Tibial nerve (tissue), 4 donors: Measurements from ENCODE around the gene ELP4. TPM values are rescaled to one million over a fixed set of nuclear protein-coding genes. Genes with fewer than 3 reads are reported as not detected.
A peak's percentile ranks its signal among the peaks of the same experiment; 100 is the strongest.

Source experiments
- DNase-seq, 2 donors: peaks; one replicate each; pipeline ENCODE4 v3.0.0-alpha.2; 2019; ENCODE audit warnings: low spot score in 2 of 2
- H3K27ac ChIP-seq, 4 donors: fragments of 200-600 bp; sonication (generic) in 3 of 4; one replicate each; pipeline ENCODE4 v1.5.1; 2017 to 2019; ENCODE audit warnings: mild to moderate bottlenecking in 1 of 4
- H3K27me3 ChIP-seq, 2 donors: fragments of 200-600 bp; sonication (generic) in 1 of 2; one replicate each; pipeline versions ENCODE4 v1.5.1 to v1.6.0; 2017 to 2019
- H3K36me3 ChIP-seq, 3 donors: fragments of 200-600 bp; sonication (generic); one replicate each; pipeline ENCODE4 v1.5.1; 2018 to 2019
- H3K4me1 ChIP-seq, 4 donors: fragments of 200-600 bp; sonication (generic) in 3 of 4; one replicate each; pipeline ENCODE4 v1.5.1; 2017 to 2019
- H3K4me3 ChIP-seq, 4 donors: fragments of 200-600 bp; sonication (generic) in 3 of 4; one replicate each; pipeline ENCODE4 v1.5.1; 2017 to 2019; ENCODE audit warnings: mild to moderate bottlenecking in 1 of 4, moderate library complexity in 1 of 4
- H3K9me3 ChIP-seq, 4 donors: fragments of 200-600 bp; sonication (generic) in 3 of 4; one replicate each; pipeline ENCODE4 v1.5.1; 2017 to 2019
- EP300 ChIP-seq, 2 donors: sonication (generic); formaldehyde crosslinking; IDR thresholded peaks; one replicate each; pipeline ENCODE4 v1.6.1; 2017; ENCODE audit warnings: antibody characterized with exemption in 2 of 2, mild to moderate bottlenecking in 1 of 2
- POLR2A ChIP-seq, 2 donors: fragments of 450-650 bp; IDR thresholded peaks; one replicate each; pipeline ENCODE4 v1.6.1; 2017; ENCODE audit warnings: antibody characterized with exemption in 2 of 2, mild to moderate bottlenecking in 2 of 2, moderate library complexity in 2 of 2
- WGBS, 2 donors: methylation state at CpG; one replicate each; pipeline ENCODE4 v1.1.5; 2018; 5-methylcytosine and 5-hydroxymethylcytosine counted together
- total RNA-seq, 4 donors: library from RNA; depleted of rRNA; stranded (reverse); fragments of >200 nt; gene quantifications; one replicate each; pipeline ENCODE4 v1.1.0, GENCODE V29; 2016
- TF ChIP-seq, protein P1 (sequence below), 5 experiments: fragments of 200-600 bp in 3 of 5; fragments of 450-650 bp in 2 of 5; sonication (generic) in 3 of 5; IDR thresholded peaks; one replicate each; pipeline ENCODE4 v1.5.1; 2016 to 2019; ENCODE audit warnings: antibody characterized with exemption in 5 of 5, mild to moderate bottlenecking in 3 of 5, moderate library complexity in 2 of 5

Gene ELP4
- total RNA-seq, 4 donors from 2014 or later: 19.2 to 32.1 (median 29.7) TPM

GRCh38 chr11:31805037-31805628 lies 295.6 kb downstream of the ELP4 start:
- Histone ChIP-seq H3K4me1 (peaks cover 0 to 55% (median 16%) of the 10 kb centered on the region in 4 donors), H3K27ac (no peak overlapping the region), H3K36me3 (no peaks in the 10 kb centered on the region), H3K27me3 (peaks cover 29 to 100% of the 10 kb centered on the region in 2 donors), H3K4me3 (peak overlapping the region in 1 of 4 donors; percentile 23), H3K9me3 (no peaks in the 10 kb centered on the region)
- no peak for TF ChIP-seq POLR2A (IDR thresholded peaks at IDR 0.05)
- TF ChIP-seq EP300 (IDR thresholded peaks at IDR 0.05): no peak
- no peak for DNase-seq
- 3 to 4% methylated on average over 13 to 49 of the region's 51 CpGs for WGBS, 2 donors

DNA sequence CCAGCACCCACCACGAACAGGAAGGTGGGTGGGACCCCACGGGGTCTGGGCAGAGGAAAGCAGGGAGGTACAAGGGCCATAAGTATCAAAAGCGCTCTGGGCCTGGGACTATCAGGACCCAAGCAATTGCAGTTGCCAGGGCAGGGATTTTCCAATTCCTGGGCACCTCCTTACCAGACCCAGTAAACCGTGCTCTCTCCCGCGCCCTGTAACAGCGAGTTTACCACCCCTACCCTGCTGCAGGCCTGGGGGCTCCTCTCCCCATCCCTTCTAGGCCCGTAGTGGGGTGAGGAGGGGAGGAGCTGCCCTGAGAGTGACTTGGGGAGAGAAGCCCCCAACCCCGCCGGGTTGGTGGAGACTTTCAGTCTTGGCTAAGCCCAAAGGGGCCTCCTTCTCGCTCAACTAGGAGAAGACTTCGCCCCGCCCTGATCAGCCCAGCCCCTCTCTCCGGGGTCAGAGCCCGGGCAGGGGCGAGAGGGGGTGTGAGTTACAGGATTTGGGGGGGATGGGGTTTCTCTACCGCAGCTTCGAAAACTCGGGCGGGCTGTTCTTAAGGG lies 296.1 kb downstream of the ELP4 start:
- Histone ChIP-seq H3K4me1 (peaks cover 0 to 56% (median 21%) of the 10 kb centered on the region in 4 donors), H3K27me3 (peaks cover 23 to 100% of the 10 kb centered on the region in 2 donors), H3K36me3 (no peaks in the 10 kb centered on the region), H3K4me3 (no peak overlapping the region), H3K9me3 (no peaks in the 10 kb centered on the region), H3K27ac (no peak overlapping the region)
- DNase-seq: peak in 1 of 2 donors; percentile 2
- WGBS, 2 donors: 4 to 8% methylated on average over 16 to 20 of the region's 20 CpGs
- TF ChIP-seq, protein P1, sequence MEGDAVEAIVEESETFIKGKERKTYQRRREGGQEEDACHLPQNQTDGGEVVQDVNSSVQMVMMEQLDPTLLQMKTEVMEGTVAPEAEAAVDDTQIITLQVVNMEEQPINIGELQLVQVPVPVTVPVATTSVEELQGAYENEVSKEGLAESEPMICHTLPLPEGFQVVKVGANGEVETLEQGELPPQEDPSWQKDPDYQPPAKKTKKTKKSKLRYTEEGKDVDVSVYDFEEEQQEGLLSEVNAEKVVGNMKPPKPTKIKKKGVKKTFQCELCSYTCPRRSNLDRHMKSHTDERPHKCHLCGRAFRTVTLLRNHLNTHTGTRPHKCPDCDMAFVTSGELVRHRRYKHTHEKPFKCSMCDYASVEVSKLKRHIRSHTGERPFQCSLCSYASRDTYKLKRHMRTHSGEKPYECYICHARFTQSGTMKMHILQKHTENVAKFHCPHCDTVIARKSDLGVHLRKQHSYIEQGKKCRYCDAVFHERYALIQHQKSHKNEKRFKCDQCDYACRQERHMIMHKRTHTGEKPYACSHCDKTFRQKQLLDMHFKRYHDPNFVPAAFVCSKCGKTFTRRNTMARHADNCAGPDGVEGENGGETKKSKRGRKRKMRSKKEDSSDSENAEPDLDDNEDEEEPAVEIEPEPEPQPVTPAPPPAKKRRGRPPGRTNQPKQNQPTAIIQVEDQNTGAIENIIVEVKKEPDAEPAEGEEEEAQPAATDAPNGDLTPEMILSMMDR (IDR thresholded peaks at IDR 0.05): no peak
- no peak for TF ChIP-seq POLR2A (IDR thresholded peaks at IDR 0.05)
- no peak for TF ChIP-seq EP300 (IDR thresholded peaks at IDR 0.05)

DNA sequence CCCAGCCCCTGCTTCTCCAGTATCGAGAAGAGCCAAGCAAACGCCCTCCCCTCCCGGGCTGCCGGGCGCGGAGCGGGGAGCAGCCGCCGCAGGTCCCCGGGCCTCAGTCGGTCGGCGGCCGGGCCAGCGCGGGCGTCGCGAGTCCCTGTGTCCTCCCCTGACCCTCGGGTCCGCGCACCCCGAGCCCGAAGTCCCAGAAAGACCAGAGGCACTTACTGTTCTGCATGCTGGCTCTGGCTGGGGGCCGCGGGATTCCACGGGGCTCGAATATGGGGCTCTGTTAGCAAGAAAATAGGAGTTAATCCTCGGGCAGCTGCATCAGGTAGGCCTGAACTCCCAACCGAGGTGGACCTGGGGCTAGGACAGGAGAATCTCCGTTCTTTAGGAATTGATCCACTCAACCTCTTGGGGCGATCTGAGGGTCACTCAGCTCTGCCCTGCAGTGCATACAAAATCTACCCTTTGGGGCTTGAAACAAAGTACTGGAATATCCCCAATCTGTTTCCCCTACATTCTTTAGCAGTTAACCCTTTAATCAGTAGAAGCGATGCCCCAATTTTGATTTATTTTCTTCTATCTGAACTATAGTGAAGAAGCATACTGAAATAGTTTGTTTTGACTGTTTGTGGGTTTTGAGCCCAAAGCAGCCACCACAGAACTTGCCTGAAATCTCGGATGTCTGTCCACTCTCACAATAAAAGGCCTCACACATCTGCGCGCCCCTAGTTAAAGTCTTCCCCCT lies 296.8 kb downstream of the ELP4 start:
- Histone ChIP-seq H3K27ac (no peak overlapping the region), H3K27me3 (peaks cover 22 to 100% of the 10 kb centered on the region in 2 donors), H3K9me3 (no peaks in the 10 kb centered on the region), H3K4me1 (peaks cover 0 to 62% (median 28%) of the 10 kb centered on the region in 4 donors), H3K4me3 (no peak overlapping the region), H3K36me3 (no peaks in the 10 kb centered on the region)
- DNase-seq: peak in 1 of 2 donors; percentile 2
- no peak for TF ChIP-seq EP300 (IDR thresholded peaks at IDR 0.05)
- TF ChIP-seq, protein P1 (IDR thresholded peaks at IDR 0.05): no peak
- WGBS, 2 donors: 5 to 7% methylated on average over 28 to 35 of the region's 36 CpGs

DNA sequence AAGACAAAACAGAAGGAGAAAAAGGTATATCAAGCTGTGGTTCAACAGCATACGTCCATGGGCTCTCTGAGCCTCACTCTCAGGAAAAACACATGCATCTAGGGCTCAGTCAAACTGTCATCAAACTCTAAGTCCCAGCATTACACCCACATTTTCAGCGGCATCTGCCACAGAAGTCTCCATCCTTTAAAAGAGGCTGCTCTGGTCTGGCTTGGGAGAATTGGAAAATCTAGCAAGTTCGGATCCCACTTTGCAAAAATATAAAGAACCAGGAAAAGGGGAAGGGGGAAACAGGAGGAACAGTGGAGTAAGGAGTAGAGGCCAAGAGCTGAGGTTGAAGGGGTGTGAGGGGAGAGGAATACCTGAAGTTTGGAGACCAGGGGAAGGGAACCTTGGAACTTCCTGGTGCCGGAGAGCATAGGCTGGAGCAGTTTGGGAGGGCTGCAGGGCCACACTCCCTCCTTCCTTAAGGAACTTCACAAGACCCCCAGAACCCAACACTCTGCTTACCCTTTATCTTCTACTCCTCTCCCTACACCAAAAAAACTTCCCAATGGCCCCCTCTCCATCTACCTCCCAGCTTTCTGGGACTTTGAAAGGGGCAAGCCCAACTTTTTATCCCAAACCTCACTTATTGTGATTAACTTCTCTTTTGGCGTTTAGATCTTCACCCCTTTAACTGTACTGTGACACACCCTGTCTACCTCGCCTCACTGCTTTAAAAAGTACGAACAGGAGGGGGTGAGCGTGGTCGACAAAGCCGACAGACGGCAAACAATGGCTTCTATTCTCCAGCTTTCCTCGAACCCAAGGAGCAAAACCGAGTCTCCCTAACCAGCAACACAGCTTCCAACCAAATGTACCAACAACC lies 297.6 kb downstream of the ELP4 start:
- Histone ChIP-seq H3K27me3 (peaks cover 22 to 100% of the 10 kb centered on the region in 2 donors), H3K27ac (no peak overlapping the region), H3K9me3 (no peaks in the 10 kb centered on the region), H3K4me1 (peaks cover 0 to 70% (median 36%) of the 10 kb centered on the region in 4 donors), H3K4me3 (no peak overlapping the region), H3K36me3 (no peaks in the 10 kb centered on the region)
- 12 to 21% methylated on average over 13 of the region's 13 CpGs for WGBS, 2 donors
- DNase-seq: peak in 1 of 2 donors; percentile 2
- TF ChIP-seq, protein P1 (IDR thresholded peaks at IDR 0.05): no peak
- TF ChIP-seq EP300 (IDR thresholded peaks at IDR 0.05) (no peak), POLR2A (IDR thresholded peaks at IDR 0.05) (no peak)
